HFF-Myc (cell line): ENCODE data around the gene ENOX1.

ENCODE experiments used
- DNase-seq: peaks from one replicate; pipeline ENCODE4 v3.0.0-alpha.2; 2011; ENCODE audit warnings: low read depth; ENCODE audit errors: extremely low read depth
- H3K4me3 ChIP-seq: replicated peaks from 2 replicates; pipeline ENCODE4 v1.5.1; 2011; ENCODE audit warnings: low read depth, mild to moderate bottlenecking, control low read depth, low read length
- TF ChIP-seq, protein P1 (sequence below): IDR thresholded peaks from 2 replicates; pipeline ENCODE4 v1.5.1; 2012; ENCODE audit warnings: mild to moderate bottlenecking, low read depth, low read length, control low read depth; ENCODE audit errors: missing control alignments

The ENOX1 gene

DNA sequence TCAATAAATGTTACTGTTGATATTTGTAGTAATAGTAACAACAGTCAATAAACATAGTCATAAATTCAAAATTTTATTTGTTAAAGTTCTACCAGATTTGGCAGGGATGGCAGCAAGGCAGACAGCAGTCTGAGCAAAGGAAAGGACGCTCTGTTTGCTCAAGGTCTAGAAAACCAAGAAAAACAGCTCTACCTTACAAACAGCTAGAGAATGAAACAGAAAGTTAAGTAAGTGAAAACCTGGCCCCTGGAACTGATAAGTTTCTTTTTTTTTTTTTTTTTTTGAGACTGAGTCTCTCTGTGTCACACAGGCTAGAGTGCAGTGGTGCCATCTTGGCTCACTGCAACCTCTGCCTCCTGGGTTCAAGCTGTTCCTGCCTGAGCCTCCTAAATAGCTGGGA, 27.9 kb downstream of the ENOX1 start:
- TF ChIP-seq, protein P1, sequence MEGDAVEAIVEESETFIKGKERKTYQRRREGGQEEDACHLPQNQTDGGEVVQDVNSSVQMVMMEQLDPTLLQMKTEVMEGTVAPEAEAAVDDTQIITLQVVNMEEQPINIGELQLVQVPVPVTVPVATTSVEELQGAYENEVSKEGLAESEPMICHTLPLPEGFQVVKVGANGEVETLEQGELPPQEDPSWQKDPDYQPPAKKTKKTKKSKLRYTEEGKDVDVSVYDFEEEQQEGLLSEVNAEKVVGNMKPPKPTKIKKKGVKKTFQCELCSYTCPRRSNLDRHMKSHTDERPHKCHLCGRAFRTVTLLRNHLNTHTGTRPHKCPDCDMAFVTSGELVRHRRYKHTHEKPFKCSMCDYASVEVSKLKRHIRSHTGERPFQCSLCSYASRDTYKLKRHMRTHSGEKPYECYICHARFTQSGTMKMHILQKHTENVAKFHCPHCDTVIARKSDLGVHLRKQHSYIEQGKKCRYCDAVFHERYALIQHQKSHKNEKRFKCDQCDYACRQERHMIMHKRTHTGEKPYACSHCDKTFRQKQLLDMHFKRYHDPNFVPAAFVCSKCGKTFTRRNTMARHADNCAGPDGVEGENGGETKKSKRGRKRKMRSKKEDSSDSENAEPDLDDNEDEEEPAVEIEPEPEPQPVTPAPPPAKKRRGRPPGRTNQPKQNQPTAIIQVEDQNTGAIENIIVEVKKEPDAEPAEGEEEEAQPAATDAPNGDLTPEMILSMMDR: no peak
- DNase-seq: no peak
- no peak overlapping the region for H3K4me3 ChIP-seq

DNA sequence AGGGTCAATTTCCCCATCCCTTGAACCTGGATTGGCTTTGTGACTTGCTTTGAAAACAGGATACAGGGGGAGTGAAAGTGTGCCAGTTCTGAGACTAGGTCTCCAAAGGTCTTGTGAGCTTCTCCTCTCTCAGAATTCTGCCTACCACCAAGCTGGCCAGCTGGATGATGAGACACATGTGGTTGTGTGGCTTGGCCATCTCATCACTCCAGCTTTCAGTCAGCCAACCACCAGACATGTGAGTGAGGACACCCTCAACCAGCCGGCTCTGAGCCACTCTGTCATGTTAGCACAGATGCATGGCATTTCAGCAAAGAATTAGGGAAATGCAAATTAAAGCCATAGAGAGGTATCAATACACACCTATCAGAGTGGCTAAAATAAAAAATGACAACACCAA, 29.5 kb downstream of the ENOX1 start:
- H3K4me3 ChIP-seq: no peak overlapping the region
- TF ChIP-seq, protein P1: no peak
- no peak for DNase-seq

DNA sequence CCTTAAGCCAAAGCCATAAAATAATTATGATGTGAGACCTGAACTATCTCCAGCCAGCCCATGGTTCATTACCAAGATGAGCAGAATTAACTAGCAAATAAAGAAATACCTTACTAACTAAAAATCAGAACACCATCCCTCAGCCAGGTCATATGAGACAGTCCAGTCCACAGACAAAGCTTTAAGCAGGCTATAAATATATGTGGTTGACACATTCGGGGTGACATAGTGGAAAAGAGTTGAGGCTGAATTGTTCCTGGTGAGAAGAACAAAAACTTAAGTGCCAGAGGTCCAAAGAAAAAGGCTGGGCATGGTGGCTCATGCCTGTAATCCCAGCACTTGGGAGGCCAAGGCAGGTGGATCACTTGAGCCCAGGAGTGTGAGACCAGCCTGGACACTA, 30.9 kb downstream of the ENOX1 start:
- DNase-seq: no peak
- TF ChIP-seq, protein P1: no peak
- no peak overlapping the region for H3K4me3 ChIP-seq

DNA sequence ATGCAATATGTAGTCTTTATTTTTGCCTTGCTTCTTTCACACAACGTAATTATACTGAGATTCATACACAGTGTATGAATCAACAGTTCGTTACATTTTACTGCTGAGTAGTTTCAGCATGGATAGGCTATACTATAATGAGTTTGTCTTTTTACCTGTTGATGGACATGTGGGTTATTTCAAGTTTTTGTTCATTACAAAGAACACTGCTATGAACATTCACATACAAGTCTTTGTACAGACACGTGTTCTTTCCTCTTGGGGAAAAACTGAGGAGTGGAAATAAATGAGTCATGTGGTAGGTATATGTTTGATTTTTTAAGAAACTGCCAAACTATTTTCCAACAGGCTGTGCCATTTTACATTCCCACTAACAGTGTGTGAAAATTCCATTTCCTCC, 35.1 kb downstream of the ENOX1 start:
- TF ChIP-seq, protein P1: no peak
- DNase-seq: no peak
- H3K4me3 ChIP-seq: no peak overlapping the region

GRCh38 chr13:43749503-43749902, 37.3 kb downstream of the ENOX1 start:
- DNase-seq: no peak
- H3K4me3 ChIP-seq: no peak overlapping the region

GRCh38 chr13:43744261-43745031, 42.3 kb downstream of the ENOX1 start:
- no peak overlapping the region for H3K4me3 ChIP-seq
- DNase-seq: no peak
- TF ChIP-seq, protein P1: no peak

More at GRCh38 chr13:43749503-43749902, 37.3 kb downstream of the ENOX1 start:
- TF ChIP-seq, protein P1: no peak

- TF ChIP-seq, protein P1: no peak
- H3K4me3 ChIP-seq: no peak overlapping the region
- no peak for DNase-seq
Measured at GRCh38 chr13:43742911-43743310, 43.9 kb downstream of the ENOX1 start.
